Frontal cortex (tissue), 4 donors: Measurements from ENCODE around the gene GGACT. TPM values are rescaled to one million over a fixed set of nuclear protein-coding genes. Genes with fewer than 3 reads are reported as not detected.

Source experiments
- DNase-seq, 2 donors: peaks; one replicate each; pipeline ENCODE4 v3.0.0; 2012; ENCODE audit warnings: low spot score in 2 of 2
- FAIRE-seq: peaks from 2 replicates; lab custom pipeline; 2012; peaks lifted over from hg19 to GRCh38; lab: Jason Lieb, UNC
- total RNA-seq: library from RNA; depleted of rRNA; stranded (reverse); fragments of >200 nt; gene quantifications from one replicate; pipeline ENCODE4 v1.2.3, GENCODE V29; 2014
- donor health status: control.
- donor health status: control.
- donor health status: control.

GGACT gene
- total RNA-seq, 1 donor from 2014 or later, result 0.82 TPM

DNA sequence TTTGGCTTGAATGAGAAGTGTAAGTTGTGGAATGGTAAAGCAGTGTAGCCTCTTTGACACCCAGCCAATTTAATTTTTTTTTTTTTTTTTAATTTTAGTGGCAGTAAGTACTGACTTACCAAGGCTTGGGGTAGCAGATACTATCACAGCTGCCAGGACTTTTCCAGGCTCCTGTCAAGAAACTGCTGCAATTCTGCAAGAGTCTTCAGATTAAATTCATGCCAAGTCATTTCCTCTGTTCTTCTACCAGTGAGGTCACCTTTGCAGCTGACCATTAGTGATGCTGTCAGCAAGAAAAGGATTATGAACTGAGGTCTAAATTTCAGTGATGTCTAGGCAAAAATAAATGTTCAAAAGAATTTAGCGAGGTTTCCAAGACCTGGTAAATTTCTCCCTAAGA, 91.2 kb downstream of the GGACT start:
- FAIRE-seq (no peak), DNase-seq (no peak)

DNA sequence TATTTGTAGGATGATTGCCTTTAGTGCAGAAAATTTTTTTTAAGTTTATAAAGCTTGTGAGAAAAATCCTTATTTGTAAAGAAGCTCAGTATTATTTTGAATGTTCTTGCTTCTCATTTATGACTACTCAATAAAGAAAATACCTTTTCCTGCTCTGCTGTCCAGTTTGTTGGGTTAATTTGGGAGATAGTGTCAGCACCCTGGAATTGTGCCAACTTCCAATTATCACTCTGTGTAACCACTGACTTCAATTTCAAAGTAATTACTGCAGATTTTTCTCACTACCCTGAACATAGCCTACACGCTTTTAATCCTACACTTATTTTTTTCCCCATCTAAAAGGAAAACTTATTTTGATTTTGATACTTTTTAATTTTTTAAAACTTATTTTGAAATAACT, 93.1 kb downstream of the GGACT start:
- DNase-seq (no peak), FAIRE-seq (no peak)

DNA sequence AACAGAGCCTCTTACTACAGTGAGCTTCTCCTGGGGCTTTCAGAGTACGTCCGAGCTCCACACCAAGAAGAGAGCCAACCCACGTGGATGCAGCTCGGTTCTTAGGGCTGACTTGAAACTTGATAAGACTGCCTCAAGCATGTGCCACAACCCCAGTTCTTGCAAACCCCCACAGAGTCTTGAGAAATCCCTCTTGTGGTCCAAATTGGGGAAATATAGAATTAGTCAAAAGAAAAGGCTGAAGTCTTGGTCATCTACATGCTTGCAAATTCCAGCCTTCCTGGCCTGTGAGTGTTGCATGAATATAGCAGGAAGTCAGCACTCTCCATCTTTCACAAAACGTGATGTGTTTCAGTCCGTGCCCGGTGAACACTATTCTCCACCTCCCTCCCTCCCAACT, 95.2 kb downstream of the GGACT start:
- no peak for FAIRE-seq

DNA sequence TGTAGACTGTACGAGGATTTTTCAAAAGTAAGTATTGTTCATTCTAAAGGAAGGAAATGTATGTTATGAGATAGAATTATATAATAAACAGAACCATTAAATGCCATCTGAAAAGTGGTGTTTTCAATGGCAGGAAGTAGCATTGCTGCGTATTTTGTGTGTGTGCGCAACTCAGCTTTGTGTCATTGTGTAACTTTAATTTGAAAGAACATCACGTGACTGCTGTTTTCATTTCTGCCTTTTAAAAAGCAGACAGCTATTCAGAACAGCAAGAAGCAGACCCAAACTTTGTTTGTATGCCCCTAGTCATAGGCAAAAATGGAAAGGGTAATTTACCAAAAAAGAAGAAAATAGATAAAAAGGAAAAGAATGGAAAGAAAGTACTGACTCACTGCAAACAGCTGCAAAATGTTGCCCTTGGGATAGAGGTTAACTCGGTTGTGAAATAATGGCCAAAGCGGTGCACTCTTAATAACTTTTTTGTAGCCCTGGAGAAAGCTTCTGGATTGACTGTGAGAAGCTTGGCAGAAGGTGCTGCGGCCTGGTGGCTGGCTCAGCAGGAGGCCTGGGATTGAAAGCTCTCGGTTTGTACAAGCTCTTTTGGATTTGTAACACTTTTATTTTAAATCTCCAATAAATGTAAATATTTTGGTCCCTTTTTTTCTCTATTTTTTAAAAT, 97.3 kb downstream of the GGACT start:
- FAIRE-seq (no peak), DNase-seq (no peak)

More for the DNA sequence above, 95.2 kb downstream of the GGACT start:
- no peak for DNase-seq

DNA sequence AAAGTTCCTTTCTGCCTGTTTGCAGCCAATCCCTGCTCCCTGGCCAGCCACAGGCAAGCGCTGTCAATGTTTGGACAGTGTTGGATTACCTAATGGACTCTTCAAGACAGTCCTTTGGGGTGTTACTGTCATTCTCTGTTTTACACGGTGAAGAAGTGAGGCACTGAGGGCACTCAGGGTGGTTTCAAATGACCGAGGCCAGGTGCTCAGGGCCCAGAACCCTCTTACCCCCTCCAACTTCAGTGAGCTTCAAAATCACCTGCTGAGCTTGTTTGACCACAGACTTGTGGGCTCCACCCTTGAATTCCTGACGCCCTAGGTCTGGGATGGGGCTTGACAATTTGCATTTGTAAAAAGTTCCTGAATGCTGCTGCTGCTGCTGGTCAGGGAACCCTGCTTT, 97.9 kb downstream of the GGACT start:
- FAIRE-seq (no peak), DNase-seq (no peak)

DNA sequence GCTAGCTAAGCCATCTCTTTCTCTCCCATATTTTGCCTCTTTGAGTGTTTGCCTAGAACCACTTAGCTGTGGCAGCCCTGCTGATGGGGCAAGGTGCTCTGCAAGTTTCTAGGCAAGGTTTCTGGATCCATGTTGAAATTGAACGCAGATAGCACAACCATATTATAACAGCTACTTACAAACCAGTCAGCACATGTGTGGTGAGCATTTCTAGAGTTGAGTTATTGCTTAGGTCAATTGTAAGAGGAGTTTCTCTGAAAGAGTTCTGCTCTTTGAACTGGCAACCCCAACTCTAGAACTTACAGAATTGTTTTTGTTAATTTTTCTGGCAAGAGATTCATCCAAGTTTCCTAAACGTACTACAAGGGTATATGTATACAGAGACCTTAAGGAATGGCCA, 103.3 kb downstream of the GGACT start:
- no peak for DNase-seq
- FAIRE-seq, result no peak

DNA sequence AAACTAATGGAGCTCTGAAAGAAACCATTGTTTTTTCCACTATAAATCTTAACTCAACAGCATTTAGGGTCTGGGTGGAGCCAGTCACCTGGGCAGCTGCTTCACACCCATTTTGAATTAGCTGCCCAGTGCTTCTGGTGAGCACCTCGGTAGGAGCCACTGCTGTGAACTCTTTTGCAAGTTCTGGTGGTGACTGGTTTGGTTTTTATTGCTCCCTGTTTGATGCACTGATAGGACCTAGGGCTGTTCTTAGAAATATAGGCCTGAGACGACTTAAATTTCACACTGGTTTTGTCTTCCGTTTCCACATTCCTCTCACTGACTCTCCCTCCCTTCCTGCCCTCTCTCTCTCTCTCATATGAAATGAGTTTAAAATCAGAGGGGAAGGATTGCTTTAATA, 103.9 kb downstream of the GGACT start:
- FAIRE-seq (no peak), DNase-seq (no peak)

DNA sequence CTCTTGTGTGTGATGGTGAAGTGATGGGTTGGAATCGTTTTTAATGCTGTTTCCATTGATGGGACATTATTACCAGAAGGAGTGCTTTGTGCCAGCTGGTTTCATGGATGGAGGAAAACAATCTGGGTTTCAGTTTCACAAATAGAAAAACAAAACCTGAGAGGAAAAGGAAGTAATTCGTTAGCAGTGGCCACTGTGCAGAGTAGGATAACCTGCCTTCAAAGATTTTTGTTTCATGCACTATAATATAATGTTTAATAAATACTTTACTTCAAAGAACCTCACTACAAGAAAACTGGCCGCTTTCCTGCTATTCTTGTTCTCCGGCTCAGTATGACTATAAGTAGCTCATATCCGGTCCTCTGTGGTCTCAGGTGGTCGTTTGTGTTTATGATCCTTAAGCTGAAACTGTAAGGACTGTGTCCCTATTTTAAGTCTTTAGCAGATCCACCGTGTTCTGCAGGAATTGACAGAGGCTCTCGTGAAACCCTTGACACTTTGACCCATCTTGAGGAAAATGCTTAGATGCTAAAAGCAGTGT, 104.7 kb downstream of the GGACT start:
- FAIRE-seq, result no peak

DNA sequence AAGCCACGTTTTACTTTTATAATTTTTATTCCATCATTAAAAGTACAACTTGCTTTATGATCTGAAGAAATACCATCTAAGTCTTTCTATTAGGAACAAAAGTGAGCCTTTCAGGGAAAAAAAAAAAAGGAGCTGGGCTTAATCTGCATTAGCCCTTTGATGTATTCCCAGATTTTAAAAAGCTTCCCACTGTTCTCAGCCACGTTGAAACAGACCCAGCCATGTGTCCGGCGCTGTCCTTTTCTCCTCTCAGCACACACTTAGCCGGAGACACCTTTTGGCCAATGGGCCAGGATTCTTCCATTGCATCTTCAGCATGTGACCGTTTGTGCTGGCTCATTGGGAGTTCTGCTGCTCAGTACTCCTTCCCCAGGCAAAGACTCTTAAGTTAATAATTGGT, 105.5 kb downstream of the GGACT start:
- DNase-seq, result no peak
- no peak for FAIRE-seq

More for the DNA sequence above, 104.7 kb downstream of the GGACT start:
- DNase-seq, result no peak

DNA sequence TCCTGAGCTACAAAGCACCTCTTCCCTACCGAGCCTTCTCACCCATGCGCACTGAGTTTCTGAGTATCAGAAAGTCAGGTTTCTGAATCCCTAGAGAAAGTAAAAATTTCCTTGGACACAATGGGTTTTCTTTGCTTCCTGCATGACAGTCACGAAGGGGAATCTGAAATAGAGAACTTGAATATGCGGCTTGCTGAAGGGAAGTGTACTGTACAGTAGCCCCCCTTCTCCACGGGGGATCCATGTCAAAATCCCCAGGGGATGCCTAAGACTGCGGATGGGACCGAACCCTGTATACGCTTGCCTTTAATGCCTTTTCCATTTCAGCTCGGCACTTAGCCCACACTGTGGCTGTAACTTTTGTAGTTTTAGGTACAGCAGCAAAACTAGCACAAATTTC, 107.9 kb downstream of the GGACT start:
- FAIRE-seq, result no peak
- no peak for DNase-seq

Other genes starting within 250 kb of the GGACT start
- gene TMTC4, start 86.0 kb upstream of the GGACT start, total RNA-seq, result 73.0 TPM